ENCODE measurements around the gene HMGN3.

- no peak for TF ChIP-seq CTCF (IDR thresholded peaks at IDR 0.05 in 8 of 11, conservative IDR thresholded peaks at IDR 0.05 in 3 of 11)
- no peak for TF ChIP-seq POLR2A (IDR thresholded peaks at IDR 0.05)
These were observed 31.9 kb downstream of the HMGN3 start for GRCh38 chr6:79202556-79202955.

Measured in spleen (tissue), 7 donors.